HepG2 (cell line): ENCODE measurements around the gene ITPRIP. TPM values are rescaled to one million over a fixed set of nuclear protein-coding genes. Genes with fewer than 3 reads are reported as not detected.

Experiments used
- ATAC-seq: fragments of 200-7000 bp; cut with Tn5 transposase; 3 replicates; pipeline ENCODE4 v1.9.1; 2020; ENCODE audit warnings: mild to moderate bottlenecking, moderate library complexity
- BruUV-seq: library from RNA; stranded (reverse); fragments of 400-500 nt; replicated peaks from 2 replicates; lab custom pipeline; 2021; lab: Mats Ljungman, UMichigan
- CTCF ChIA-PET: fragments of 300-600 bp; formaldehyde crosslinking; extraction: SDS; loops from one replicate; lab custom pipeline; 2021; ENCODE audit warnings: low total read pairs, inconsistent platforms, low intra/inter-chr PET ratio; lab: Yijun Ruan, JAX
- POLR2A ChIA-PET: fragments of 350-600 bp; sonication (Branson Sonifier 250); formaldehyde crosslinking; loops from one replicate; lab custom pipeline; 2020; ENCODE audit warnings: antibody characterized with exemption, inconsistent platforms; lab: Yijun Ruan, JAX
- DNase-seq: peaks from one replicate; pipeline ENCODE4 v3.0.0-alpha.2; 2015; ENCODE audit warnings: low spot score
- FAIRE-seq: peaks from 3 replicates; lab custom pipeline; 2011; peaks lifted over from hg19 to GRCh38; lab: Jason Lieb, UNC
- H2AFZ ChIP-seq: one replicate; pipeline ENCODE4 v1.6.1; 2011; ENCODE audit warnings: low read length, inconsistent platforms
- H3K27ac ChIP-seq: fragments of 300-600 bp; 3 replicates; pipeline ENCODE4 v1.8.0; 2011; ENCODE audit warnings: mixed run types, mild to moderate bottlenecking, mixed read lengths, low read length, inconsistent platforms; ENCODE audit not compliant: insufficient read depth; ENCODE audit errors: extremely low read length
- H3K27me3 ChIP-seq, 2 experiments: fragments of 200-600 bp in 1 of 2; 2 replicates in 1 of 2; 3 replicates in 1 of 2; pipeline versions ENCODE4 v1.6.0 to v1.8.0; 2011; ENCODE audit warnings: low read length in 2 of 2, mild to moderate bottlenecking in 2 of 2, moderate library complexity in 2 of 2, inconsistent platforms in 1 of 2; ENCODE audit not compliant: insufficient read depth in 2 of 2, control insufficient read depth in 1 of 2
- H3K36me3 ChIP-seq, 2 experiments: fragments of 200-600 bp in 1 of 2; replicated peaks in 1 of 2; 2 replicates in 1 of 2; 3 replicates in 1 of 2; pipeline versions ENCODE4 v1.5.1 to v1.8.0; 2011; ENCODE audit warnings: low read length in 2 of 2, inconsistent platforms in 1 of 2; ENCODE audit not compliant: insufficient read depth in 2 of 2, control insufficient read depth in 1 of 2
- H3K4me1 ChIP-seq: 2 replicates; pipeline ENCODE4 v1.5.1; 2012; ENCODE audit warnings: low read length, inconsistent platforms; ENCODE audit not compliant: insufficient read depth
- H3K4me2 ChIP-seq: 2 replicates; pipeline ENCODE4 v1.6.0; 2011; ENCODE audit warnings: low read depth, low read length, inconsistent platforms
- H3K4me3 ChIP-seq, 3 experiments: fragments of 200-600 bp in 1 of 3; sonication (generic), shearing (Covaris generic) in 1 of 3; replicated peaks in 1 of 3; 2 replicates each; pipeline ENCODE4 v1.5.1; 2011 to 2016; ENCODE audit warnings: low read length in 3 of 3, inconsistent platforms in 2 of 3, low read depth in 2 of 3, mild to moderate bottlenecking in 2 of 3, control low read depth in 1 of 3, mixed read lengths in 1 of 3; ENCODE audit not compliant: insufficient read depth in 1 of 3
- H3K79me2 ChIP-seq: one replicate; pipeline ENCODE4 v1.6.1; 2011; ENCODE audit warnings: low read length, inconsistent platforms; ENCODE audit not compliant: insufficient read depth
- H3K9ac ChIP-seq: 2 replicates; pipeline ENCODE4 v1.6.0; 2011; ENCODE audit warnings: mild to moderate bottlenecking, low read depth, low read length, inconsistent platforms; ENCODE audit not compliant: insufficient read depth
- H3K9me3 ChIP-seq: 2 replicates; pipeline ENCODE4 v1.5.1; 2012; ENCODE audit warnings: mild to moderate bottlenecking, low read length
- H4K20me1 ChIP-seq: 2 replicates; pipeline ENCODE4 v1.6.0; 2011; ENCODE audit warnings: inconsistent platforms, mild to moderate bottlenecking, low read length, moderate library complexity; ENCODE audit not compliant: insufficient read depth
- ATRX ChIP-seq: sonication (generic); formaldehyde crosslinking; IDR thresholded peaks from 2 replicates; pipeline ENCODE4 v1.4.0; 2020; ENCODE audit warnings: missing genetic modification reagents, borderline replicate concordance
- DDIT3 ChIP-seq: sonication (generic); formaldehyde crosslinking; IDR thresholded peaks from 2 replicates; pipeline ENCODE4 v1.4.0; 2020; ENCODE audit warnings: mild to moderate bottlenecking, missing genetic modification reagents
- GATAD2A ChIP-seq: IDR thresholded peaks from 2 replicates; pipeline ENCODE4 v1.6.1; 2016
- PLSCR1 ChIP-seq: sonication (generic); formaldehyde crosslinking; IDR thresholded peaks from 2 replicates; pipeline ENCODE4 v1.5.0; 2020; ENCODE audit warnings: missing genetic modification reagents, mild to moderate bottlenecking, borderline replicate concordance
- POLR2G ChIP-seq: fragments of 200-400 bp; formaldehyde crosslinking; IDR thresholded peaks from 2 replicates; pipeline ENCODE4 v1.6.1; 2018; ENCODE audit warnings: mild to moderate bottlenecking, low read depth, low read length, moderate library complexity
- SMAD1 ChIP-seq: sonication (generic); formaldehyde crosslinking; IDR thresholded peaks from 2 replicates; pipeline ENCODE4 v1.4.0; 2020; ENCODE audit warnings: missing genetic modification reagents, low read depth, mild to moderate bottlenecking, borderline replicate concordance
- SOX6 ChIP-seq, 2 experiments: fragments of 450-650 bp in 1 of 2; sonication (generic) in 1 of 2; formaldehyde crosslinking in 1 of 2; IDR thresholded peaks; 2 replicates each; pipeline versions ENCODE4 v1.4.0 to v1.6.1; 2017 to 2020; ENCODE audit warnings: antibody characterized with exemption in 1 of 2, mild to moderate bottlenecking in 1 of 2, missing genetic modification reagents in 1 of 2
- SP4 ChIP-seq: sonication (generic); formaldehyde crosslinking; IDR thresholded peaks from 2 replicates; pipeline ENCODE4 v1.8.1; 2023; ENCODE audit warnings: mild to moderate bottlenecking, missing genetic modification reagents
- ZBED4 ChIP-seq: sonication (generic); formaldehyde crosslinking; IDR thresholded peaks from 2 replicates; pipeline ENCODE4 v1.4.0; 2020; ENCODE audit warnings: missing genetic modification reagents, borderline replicate concordance
- ZMYM2 ChIP-seq: sonication (generic); formaldehyde crosslinking; IDR thresholded peaks from 2 replicates; pipeline ENCODE4 v1.8.0; 2022; ENCODE audit warnings: mild to moderate bottlenecking, missing genetic modification reagents
- ZNF264 ChIP-seq: sonication (generic); formaldehyde crosslinking; IDR thresholded peaks from 2 replicates; pipeline ENCODE4 v1.4.0; 2020; ENCODE audit warnings: missing genetic modification reagents
- ZNF430 ChIP-seq: sonication (generic); formaldehyde crosslinking; IDR thresholded peaks from 2 replicates; pipeline ENCODE4 v1.9.0; 2021; ENCODE audit warnings: mild to moderate bottlenecking, missing genetic modification reagents
- WGBS: methylation state at CpG from one replicate; pipeline ENCODE4 v1.1.6; 2017; ENCODE audit warnings: low lambda C conversion rate; 5-methylcytosine and 5-hydroxymethylcytosine counted together
- in situ Hi-C: cut with HindIII; loops from 2 replicates; pipeline ENCODE4 v1.10.0; 2017; ENCODE audit warnings: low pct_unique_long_range_greater_than_20kb; ENCODE audit not compliant: extremely low pct_ligation_motif_present
- intact Hi-C: fragments of 100-400 bp; cut with micrococcal nuclease; formaldehyde crosslinking; loops from one replicate; pipeline ENCODE4 v1.10.0; 2022; ENCODE audit not compliant: unreplicated experiment
- polyA plus RNA-seq, 8 experiments: library from polyadenylated mRNA; depleted of rRNA in 3 of 8; stranded (reverse) in 7 of 8; unstranded in 1 of 8; fragments of >200 nt; fragmentation: Illumina TruSeq in 4 of 8; extraction: Trizol in 4 of 8; gene quantifications; 2 replicates each; pipeline versions ENCODE4 v1.2.1 to v1.2.3, GENCODE V29; 2011 to 2016; ENCODE audit warnings: low read depth in 4 of 8, missing spikeins in 1 of 8, mixed read lengths in 1 of 8; ENCODE audit not compliant: insufficient read depth in 1 of 8
- total RNA-seq, 5 experiments: library from RNA; depleted of rRNA; stranded (reverse); fragments of >200 nt; fragmentation: Illumina TruSeq; extraction: Trizol; gene quantifications; 2 replicates each; pipeline ENCODE4 v1.2.3, GENCODE V29; 2016; ENCODE audit warnings: low read depth in 1 of 5

ITPRIP gene
- total and polyA plus RNA-seq, 2 of the 13 experiments (the other 11 are each of a cell fraction or from before 2014, with no cell fraction given) = 1.00 to 2.8 TPM

- TF ChIP-seq ZBED4 (CRISPR knock-in tag) (no peak), ZMYM2 (0 out of 2 replicates have a peak, but pooled peaks have one; percentile 17), GATAD2A (CRISPR knock-in tag) (peak; percentile 64)
These were observed 51.3 kb downstream of the ITPRIP start (continued) for GRCh38 chr10:104286939-104287338.

- peaks cover 85% of the 10 kb centered on the region for H3K4me1 ChIP-seq
- H3K36me3 ChIP-seq = no peaks in the 10 kb centered on the region
- WGBS = 98% methylated on average over 7 of the region's 7 CpGs
- H3K79me2 ChIP-seq = no peaks in the 10 kb centered on the region
- no peaks in the 10 kb centered on the region for H4K20me1 ChIP-seq
- H3K9ac ChIP-seq = no peak overlapping the region
- H3K27ac ChIP-seq = no peak overlapping the region
- no peaks in the 10 kb centered on the region for H3K9me3 ChIP-seq
- FAIRE-seq = no peak
- no peaks in the 10 kb centered on the region for H3K27me3 ChIP-seq
- DNase-seq = no peak
- no TSS peak for BruUV-seq
- TF ChIP-seq DDIT3 (CRISPR knock-in tag) (no peak), SOX6 (IDR thresholded peaks at IDR 0.05) (no peak), SOX6 (CRISPR knock-in tag; IDR thresholded peaks at IDR 0.05) (no peak), PLSCR1 (CRISPR knock-in tag) (no peak), POLR2G (no peak), ATRX (CRISPR knock-in tag) (no peak), ZNF264 (no peak), SP4 (CRISPR knock-in tag) (no peak), ZNF430 (CRISPR knock-in tag) (no peak), SMAD1 (CRISPR knock-in tag) (no peak)
- TF ChIP-seq, all 625 proteins: peak for 0
- ChIA-PET POLR2A (no interaction called here), CTCF (no interaction called here)
- intact Hi-C loops (no loop called here), in situ Hi-C loops (no loop called here)
- no peak overlapping the region for H3K4me3 ChIP-seq
- no peak for ATAC-seq
- no peak overlapping the region for H2AFZ ChIP-seq
- H3K4me2 ChIP-seq = no peak overlapping the region
These were observed 53.4 kb downstream of the ITPRIP start for GRCh38 chr10:104284846-104285245.
